ENCODE data around the gene STPG1. TPM values are rescaled to one million over a fixed set of nuclear protein-coding genes. Genes with fewer than 3 reads are reported as not detected.

Gene STPG1
- polyA plus RNA-seq, 1 donor from 2014 or later: 0.89 TPM

- Histone ChIP-seq H2AFZ (ENCODE audit: low read depth, low read length) (no peak overlapping the region), H3K9ac (ENCODE audit: low read length) (no peak overlapping the region)
Observed at GRCh38 chr1:24351247-24351646, 62.3 kb downstream of the STPG1 start.

GRCh38 chr1:24349891-24350290 lies 63.7 kb downstream of the STPG1 start:
- H3K27ac ChIP-seq (ENCODE audit: low read length): no peak overlapping the region
- H4K20me1 ChIP-seq (ENCODE audit: insufficient read depth): no peaks in the 10 kb centered on the region
- H3K36me3 ChIP-seq (ENCODE audit: insufficient read depth, low read length): no peaks in the 10 kb centered on the region
- H3K9ac ChIP-seq (ENCODE audit: low read length): no peak overlapping the region
- no peak overlapping the region for H3K4me2 ChIP-seq (ENCODE audit: low read length)
- no peaks in the 10 kb centered on the region for H3K27me3 ChIP-seq (ENCODE audit: insufficient read depth, low read depth, low read length)
- H3K9me2 ChIP-seq (ENCODE audit: insufficient read depth, low read length): no peaks in the 10 kb centered on the region
- H2AFZ ChIP-seq (ENCODE audit: low read depth, low read length): no peak overlapping the region
- H3K4me3 ChIP-seq (ENCODE audit: low read length): no peak overlapping the region
- H3F3A ChIP-seq (ENCODE audit: insufficient read depth, low read length, poor library complexity, severe bottlenecking): no peaks in the 10 kb centered on the region
- no peaks in the 10 kb centered on the region for H3K9me3 ChIP-seq (ENCODE audit: low read length)
- H3K79me2 ChIP-seq (replicated peaks; ENCODE audit: insufficient read depth, low read length): no peaks in the 10 kb centered on the region
- TF ChIP-seq TAF1 (IDR thresholded peaks at IDR 0.05; ENCODE audit: low read depth) (no peak), EP300 (conservative IDR thresholded peaks at IDR 0.05; ENCODE audit: poor library complexity, severe bottlenecking) (no peak), MXI1 (conservative IDR thresholded peaks at IDR 0.05; ENCODE audit: poor library complexity, severe bottlenecking) (no peak), REST (IDR thresholded peaks at IDR 0.05; ENCODE audit: borderline replicate concordance) (no peak), POLR2AphosphoS5 (IDR thresholded peaks at IDR 0.05) (no peak), RAD21 (conservative IDR thresholded peaks at IDR 0.05) (no peak), CTCF (IDR thresholded peaks at IDR 0.05; ENCODE audit: poor library complexity, severe bottlenecking) (no peak)

More at GRCh38 chr1:24351247-24351646, 62.3 kb downstream of the STPG1 start:
- Histone ChIP-seq H3K36me3 (ENCODE audit: insufficient read depth, low read length) (no peaks in the 10 kb centered on the region), H3K79me2 (replicated peaks; ENCODE audit: insufficient read depth, low read length) (no peaks in the 10 kb centered on the region), H3K9me2 (ENCODE audit: insufficient read depth, low read length) (no peaks in the 10 kb centered on the region), H3K27me3 (ENCODE audit: insufficient read depth, low read depth, low read length) (no peaks in the 10 kb centered on the region), H3K27ac (ENCODE audit: low read length) (no peak overlapping the region), H3K9me3 (ENCODE audit: low read length) (no peaks in the 10 kb centered on the region), H4K20me1 (ENCODE audit: insufficient read depth) (no peaks in the 10 kb centered on the region), H3K4me3 (ENCODE audit: low read length) (no peak overlapping the region), H3F3A (ENCODE audit: insufficient read depth, low read length, poor library complexity, severe bottlenecking) (no peaks in the 10 kb centered on the region), H3K4me2 (ENCODE audit: low read length) (no peak overlapping the region)
- no peak for TF ChIP-seq SMC3 (conservative IDR thresholded peaks at IDR 0.05; ENCODE audit: poor library complexity)
- no peak for TF ChIP-seq RAD21 (conservative IDR thresholded peaks at IDR 0.05)
- TF ChIP-seq EZH2 (IDR thresholded peaks at IDR 0.05; ENCODE audit: borderline replicate concordance, insufficient read depth, low read length, poor library complexity, severe bottlenecking): no peak
- no peak for TF ChIP-seq REST (IDR thresholded peaks at IDR 0.05; ENCODE audit: borderline replicate concordance)
- TF ChIP-seq POLR2AphosphoS5 (IDR thresholded peaks at IDR 0.05): no peak
- no peak for TF ChIP-seq MXI1 (conservative IDR thresholded peaks at IDR 0.05; ENCODE audit: poor library complexity, severe bottlenecking)
- TF ChIP-seq EP300 (conservative IDR thresholded peaks at IDR 0.05; ENCODE audit: poor library complexity, severe bottlenecking): no peak
- no peak for TF ChIP-seq CTCF (IDR thresholded peaks at IDR 0.05; ENCODE audit: poor library complexity, severe bottlenecking)
- TF ChIP-seq TAF1 (IDR thresholded peaks at IDR 0.05; ENCODE audit: low read depth): no peak

Data from neural cell (in vitro differentiated cells).